ENCODE measurements around the gene SLC9A9. TPM values are rescaled to one million over a fixed set of nuclear protein-coding genes. Genes with fewer than 3 reads are reported as not detected.

The SLC9A9 gene
- total and polyA plus RNA-seq, 2 donors (not counting 1 experiment from before 2014, with no cell fraction given) = 14.3 to 74.0 TPM

DNA sequence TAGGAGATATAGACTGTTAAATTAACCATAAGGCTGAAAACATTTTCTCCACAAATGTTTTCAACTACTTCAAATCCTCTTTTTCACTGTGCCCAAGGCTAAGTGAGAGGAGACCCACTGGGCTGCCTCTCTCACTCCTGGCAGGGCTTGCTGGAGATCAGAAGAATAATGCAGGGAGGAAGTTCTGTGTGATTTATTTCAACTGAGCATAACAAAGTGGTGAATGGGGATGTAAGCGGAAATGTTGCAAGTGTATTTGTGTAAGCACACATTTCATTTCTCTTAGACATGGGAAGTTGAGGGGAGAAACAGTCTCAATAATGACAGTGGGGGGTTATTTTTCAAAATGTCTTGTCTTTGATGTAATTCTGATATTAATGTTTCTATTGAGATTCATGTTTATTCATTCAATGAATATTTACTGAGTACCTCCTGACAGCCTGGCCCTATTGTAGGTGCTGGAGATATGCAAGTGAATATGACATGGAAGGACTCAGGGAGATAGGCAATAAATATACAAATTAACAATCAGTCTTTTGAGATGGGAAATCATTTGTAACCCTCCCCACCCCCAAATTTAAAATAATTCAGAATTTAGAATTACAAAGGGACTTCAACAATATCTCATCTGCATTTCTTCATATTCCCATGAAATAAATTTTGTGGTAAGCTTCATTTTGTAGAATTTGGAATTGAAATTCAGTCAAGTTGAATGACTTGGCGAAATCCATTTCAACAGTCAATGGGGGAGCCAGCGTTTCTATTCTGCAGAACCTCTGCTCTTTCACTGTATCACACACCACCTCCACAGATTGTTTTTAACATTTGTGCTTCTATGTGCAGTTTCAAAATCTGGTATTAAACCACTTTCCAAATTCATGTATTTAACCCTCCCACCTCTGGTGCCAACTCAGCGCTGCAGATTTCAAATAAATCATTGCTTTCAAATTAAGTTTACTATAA is 247.2 kb downstream of the SLC9A9 start:
- no peak overlapping the region for H3K9ac ChIP-seq (ENCODE audit: insufficient read depth, low read length)
- no peak overlapping the region for H3K27ac ChIP-seq (ENCODE audit: insufficient read depth, low read length)
- H3K9me3 ChIP-seq (ENCODE audit: control insufficient read depth, insufficient read depth, low read depth, low read length) = no peaks in the 10 kb centered on the region
- H2AFZ ChIP-seq (ENCODE audit: low read length) = no peak overlapping the region
- H3K4me1 ChIP-seq (ENCODE audit: control insufficient read depth, extremely low read depth, insufficient read depth, low read length) = no peaks in the 10 kb centered on the region
- no peaks in the 10 kb centered on the region for H3K36me3 ChIP-seq (ENCODE audit: control insufficient read depth, insufficient read depth, low read length)
- TF ChIP-seq, protein P1, sequence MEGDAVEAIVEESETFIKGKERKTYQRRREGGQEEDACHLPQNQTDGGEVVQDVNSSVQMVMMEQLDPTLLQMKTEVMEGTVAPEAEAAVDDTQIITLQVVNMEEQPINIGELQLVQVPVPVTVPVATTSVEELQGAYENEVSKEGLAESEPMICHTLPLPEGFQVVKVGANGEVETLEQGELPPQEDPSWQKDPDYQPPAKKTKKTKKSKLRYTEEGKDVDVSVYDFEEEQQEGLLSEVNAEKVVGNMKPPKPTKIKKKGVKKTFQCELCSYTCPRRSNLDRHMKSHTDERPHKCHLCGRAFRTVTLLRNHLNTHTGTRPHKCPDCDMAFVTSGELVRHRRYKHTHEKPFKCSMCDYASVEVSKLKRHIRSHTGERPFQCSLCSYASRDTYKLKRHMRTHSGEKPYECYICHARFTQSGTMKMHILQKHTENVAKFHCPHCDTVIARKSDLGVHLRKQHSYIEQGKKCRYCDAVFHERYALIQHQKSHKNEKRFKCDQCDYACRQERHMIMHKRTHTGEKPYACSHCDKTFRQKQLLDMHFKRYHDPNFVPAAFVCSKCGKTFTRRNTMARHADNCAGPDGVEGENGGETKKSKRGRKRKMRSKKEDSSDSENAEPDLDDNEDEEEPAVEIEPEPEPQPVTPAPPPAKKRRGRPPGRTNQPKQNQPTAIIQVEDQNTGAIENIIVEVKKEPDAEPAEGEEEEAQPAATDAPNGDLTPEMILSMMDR (conservative IDR thresholded peaks at IDR 0.05 in 1 of 2, IDR thresholded peaks at IDR 0.05 in 1 of 2; ENCODE audit: low read depth in 1 of 2, low read length in 2 of 2) = no peak
- no peaks in the 10 kb centered on the region for H3K79me2 ChIP-seq (ENCODE audit: control insufficient read depth, insufficient read depth, low read length)
- DNase-seq (ENCODE audit: low read depth in 2 of 2) = peak; percentile 27 to 77
- H3K27me3 ChIP-seq (ENCODE audit: control insufficient read depth, insufficient read depth, low read length) = no peaks in the 10 kb centered on the region
- H4K20me1 ChIP-seq (ENCODE audit: control insufficient read depth, extremely low read depth, insufficient read depth, low read length) = no peaks in the 10 kb centered on the region
- no peak overlapping the region for H3K4me2 ChIP-seq (ENCODE audit: extremely low read depth, insufficient read depth, low read length)
- H3K4me3 ChIP-seq (replicated peaks in 1 of 4; ENCODE audit: control extremely low read depth in 1 of 4, insufficient read depth in 1 of 4, low read depth in 3 of 4, low read length in 4 of 4) = no peak overlapping the region

DNA sequence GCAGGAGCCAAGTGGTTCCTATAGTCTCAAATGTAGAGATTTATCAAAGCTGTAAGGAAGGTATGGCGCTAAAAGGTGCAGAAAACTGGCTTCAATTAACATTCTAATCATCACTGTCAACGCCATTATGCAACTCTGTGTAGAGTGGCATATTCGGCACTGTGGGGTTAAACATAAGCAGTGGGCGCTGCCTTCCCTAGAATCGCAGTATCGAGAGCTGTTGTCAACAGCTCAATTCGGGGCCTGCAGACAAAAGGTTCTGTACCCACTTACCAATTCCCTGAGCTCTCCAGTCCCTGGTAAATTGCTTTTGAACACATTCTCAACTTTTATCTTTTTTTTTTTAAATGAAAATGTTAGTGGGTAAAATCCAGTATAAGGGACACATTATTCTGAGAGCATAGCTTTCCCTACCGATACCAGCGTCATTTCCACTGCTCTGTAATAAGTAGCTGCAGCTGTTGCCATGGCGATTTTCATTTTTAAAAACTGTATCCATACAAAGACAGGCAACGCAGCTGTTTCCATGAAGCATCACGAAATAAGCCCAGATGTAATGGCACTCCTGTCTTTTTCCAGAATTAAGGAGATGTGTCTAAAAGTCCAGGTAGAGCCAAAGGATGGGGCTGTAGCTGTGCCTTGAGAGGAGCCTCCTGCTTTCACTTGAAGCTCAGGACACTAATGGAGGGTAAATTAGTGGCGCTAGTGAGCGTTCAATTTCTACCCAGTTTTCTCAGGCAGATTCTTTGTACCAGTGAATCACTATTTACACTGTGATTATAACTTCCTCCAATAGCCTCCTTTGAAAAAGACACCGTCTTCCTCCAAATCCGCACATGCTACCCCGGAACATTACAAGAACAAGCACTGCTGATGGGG is 250.3 kb downstream of the SLC9A9 start:
- Histone ChIP-seq H3K9ac (ENCODE audit: insufficient read depth, low read length) (no peak overlapping the region), H3K27me3 (ENCODE audit: control insufficient read depth, insufficient read depth, low read length) (no peaks in the 10 kb centered on the region), H3K4me2 (ENCODE audit: extremely low read depth, insufficient read depth, low read length) (no peak overlapping the region), H3K27ac (ENCODE audit: insufficient read depth, low read length) (no peak overlapping the region), H2AFZ (ENCODE audit: low read length) (no peak overlapping the region), H3K9me3 (ENCODE audit: control insufficient read depth, insufficient read depth, low read depth, low read length) (no peaks in the 10 kb centered on the region), H3K4me3 (replicated peaks in 1 of 4; ENCODE audit: control extremely low read depth in 1 of 4, insufficient read depth in 1 of 4, low read depth in 3 of 4, low read length in 4 of 4) (no peak overlapping the region), H3K79me2 (ENCODE audit: control insufficient read depth, insufficient read depth, low read length) (no peaks in the 10 kb centered on the region), H4K20me1 (ENCODE audit: control insufficient read depth, extremely low read depth, insufficient read depth, low read length) (no peaks in the 10 kb centered on the region), H3K36me3 (ENCODE audit: control insufficient read depth, insufficient read depth, low read length) (no peaks in the 10 kb centered on the region), H3K4me1 (ENCODE audit: control insufficient read depth, extremely low read depth, insufficient read depth, low read length) (no peaks in the 10 kb centered on the region)
- DNase-seq (ENCODE audit: low read depth in 2 of 2) = no peak
- TF ChIP-seq EZH2 (IDR thresholded peaks at IDR 0.05; ENCODE audit: low read length, missing control alignments) = no peak
- TF ChIP-seq, protein P1 (conservative IDR thresholded peaks at IDR 0.05 in 1 of 2, IDR thresholded peaks at IDR 0.05 in 1 of 2; ENCODE audit: low read depth in 1 of 2, low read length in 2 of 2) = no peak

Measured in fibroblast of lung (primary cell).